GM12801 (cell line): ENCODE data around the gene PRIMA1.

Source experiments
- TF ChIP-seq, protein P1 (sequence below): IDR thresholded peaks from one replicate; pipeline ENCODE4 v1.5.1; 2011; ENCODE audit warnings: control low read depth; ENCODE audit not compliant: insufficient read length; ENCODE audit errors: extremely low read depth

Gene PRIMA1

DNA sequence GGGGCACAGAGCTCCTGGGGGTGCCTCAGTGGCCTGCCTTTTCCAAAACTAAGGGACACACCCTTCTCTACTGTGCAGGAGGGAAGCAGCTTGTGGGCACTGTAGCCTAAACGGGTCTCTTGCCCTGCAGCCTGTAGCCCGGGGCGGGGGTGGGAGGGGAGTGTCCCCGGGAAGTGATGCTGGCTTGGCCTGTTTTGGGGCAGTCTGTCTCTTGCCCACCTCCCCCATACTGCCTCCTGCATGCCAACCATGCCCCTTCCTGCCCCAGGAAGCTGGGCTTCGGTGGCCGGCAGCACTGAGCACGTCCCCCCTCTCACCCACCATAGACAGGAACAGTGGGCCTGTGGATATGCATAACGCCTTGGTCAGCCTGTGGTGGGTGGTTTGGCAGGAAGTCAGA, 43.4 kb downstream of the PRIMA1 start:
- TF ChIP-seq, protein P1, sequence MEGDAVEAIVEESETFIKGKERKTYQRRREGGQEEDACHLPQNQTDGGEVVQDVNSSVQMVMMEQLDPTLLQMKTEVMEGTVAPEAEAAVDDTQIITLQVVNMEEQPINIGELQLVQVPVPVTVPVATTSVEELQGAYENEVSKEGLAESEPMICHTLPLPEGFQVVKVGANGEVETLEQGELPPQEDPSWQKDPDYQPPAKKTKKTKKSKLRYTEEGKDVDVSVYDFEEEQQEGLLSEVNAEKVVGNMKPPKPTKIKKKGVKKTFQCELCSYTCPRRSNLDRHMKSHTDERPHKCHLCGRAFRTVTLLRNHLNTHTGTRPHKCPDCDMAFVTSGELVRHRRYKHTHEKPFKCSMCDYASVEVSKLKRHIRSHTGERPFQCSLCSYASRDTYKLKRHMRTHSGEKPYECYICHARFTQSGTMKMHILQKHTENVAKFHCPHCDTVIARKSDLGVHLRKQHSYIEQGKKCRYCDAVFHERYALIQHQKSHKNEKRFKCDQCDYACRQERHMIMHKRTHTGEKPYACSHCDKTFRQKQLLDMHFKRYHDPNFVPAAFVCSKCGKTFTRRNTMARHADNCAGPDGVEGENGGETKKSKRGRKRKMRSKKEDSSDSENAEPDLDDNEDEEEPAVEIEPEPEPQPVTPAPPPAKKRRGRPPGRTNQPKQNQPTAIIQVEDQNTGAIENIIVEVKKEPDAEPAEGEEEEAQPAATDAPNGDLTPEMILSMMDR = no peak

DNA sequence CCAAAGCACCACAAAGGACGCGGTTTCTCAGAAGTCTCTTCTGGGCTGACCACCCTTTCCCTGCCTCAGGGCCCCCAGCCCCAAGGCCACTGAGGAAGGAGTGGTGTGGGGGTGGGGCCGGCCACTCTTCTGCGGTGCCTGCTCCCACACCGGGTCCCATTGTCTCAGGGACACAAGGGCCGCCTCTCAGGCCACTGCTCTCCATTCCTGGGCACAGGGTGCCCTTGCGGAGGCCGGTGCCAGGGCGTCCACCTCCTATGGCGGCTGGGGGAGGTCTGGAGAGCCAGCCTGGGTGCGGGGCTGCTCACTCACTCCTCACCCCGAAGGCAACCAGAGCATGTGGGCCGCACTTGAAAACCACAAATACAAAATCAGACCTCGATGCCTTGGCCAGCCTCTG, 44.1 kb downstream of the PRIMA1 start:
- TF ChIP-seq, protein P1 = no peak

DNA sequence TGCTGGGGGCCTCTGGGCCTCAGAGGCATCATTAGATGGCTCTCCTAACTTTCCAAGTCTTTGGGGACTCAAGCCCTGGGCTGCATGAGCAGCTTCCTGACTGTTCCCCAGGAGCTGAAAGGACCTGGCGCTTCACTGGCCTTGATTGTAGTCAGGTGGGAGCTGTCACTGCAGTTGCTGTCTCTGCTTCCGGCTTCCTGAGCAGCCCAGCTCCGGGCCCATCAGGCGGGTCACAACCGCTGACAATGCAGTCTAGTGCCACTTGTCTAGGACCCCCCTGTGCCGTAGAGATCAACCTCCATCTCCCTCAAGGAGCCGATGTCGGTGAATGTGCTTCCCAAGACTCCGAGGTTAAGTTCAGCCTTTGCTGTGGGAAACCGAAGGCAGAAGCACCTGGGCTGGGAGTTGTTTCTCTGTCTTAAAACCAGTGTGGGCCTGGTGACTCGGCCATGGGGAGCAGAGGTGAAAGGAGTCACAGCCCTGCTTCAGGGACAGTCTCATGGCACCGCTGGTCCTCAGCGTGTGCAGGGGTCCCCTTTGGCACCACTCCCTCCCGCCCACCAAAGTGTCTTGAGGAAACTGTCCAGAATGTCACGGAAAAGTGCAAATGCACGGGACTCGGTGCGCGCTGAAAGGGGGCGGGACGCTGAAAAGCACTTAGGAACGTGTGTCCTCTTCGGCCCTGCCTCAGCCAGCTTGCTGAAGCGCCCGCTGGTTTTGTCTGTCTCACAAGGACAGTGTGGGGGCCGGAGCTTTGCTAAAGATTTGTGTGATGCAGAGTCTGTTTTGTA, 44.8 kb downstream of the PRIMA1 start:
- TF ChIP-seq, protein P1 = no peak

DNA sequence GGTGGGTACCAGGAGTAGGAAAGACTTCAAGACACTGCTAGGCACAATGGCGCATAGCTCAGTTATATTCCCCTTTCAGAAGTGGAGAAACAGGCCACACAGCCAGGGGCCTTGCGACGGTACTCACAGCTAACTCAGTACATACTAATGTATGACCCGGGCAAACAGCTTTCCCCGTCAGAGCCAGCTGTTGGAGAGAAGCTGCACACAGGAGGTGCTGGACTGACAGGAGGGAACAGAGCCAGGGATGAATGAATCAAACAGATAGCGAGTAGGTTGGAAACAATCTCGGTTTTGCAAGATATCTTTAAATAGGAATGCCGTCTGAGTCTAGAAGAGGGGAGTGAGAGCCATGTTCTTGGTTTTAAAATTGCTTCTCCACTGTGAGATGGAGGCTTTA, 45.5 kb downstream of the PRIMA1 start:
- TF ChIP-seq, protein P1 = no peak

GRCh38 chr14:93741556-93742230, 46.6 kb downstream of the PRIMA1 start:
- TF ChIP-seq, protein P1 = no peak

DNA sequence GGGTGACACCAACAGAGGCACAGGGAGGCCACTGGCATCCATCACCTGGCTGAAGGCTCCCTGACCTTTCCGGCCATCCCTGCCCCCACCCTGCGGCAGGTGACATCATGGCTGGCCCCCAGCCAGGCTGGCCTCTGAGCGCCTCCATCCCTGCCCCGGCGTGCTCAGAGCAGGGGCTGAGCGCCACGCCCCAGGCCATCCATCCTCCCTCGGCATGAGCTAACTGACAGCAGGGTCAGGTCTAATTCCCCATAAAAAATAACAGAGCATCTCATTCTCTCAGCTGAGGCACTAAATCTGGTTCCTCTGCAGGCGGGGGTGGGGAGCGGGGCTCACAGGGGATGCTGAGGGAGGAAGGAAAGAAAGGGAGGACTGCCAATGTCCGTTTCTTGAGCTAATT, 50.7 kb downstream of the PRIMA1 start:
- TF ChIP-seq, protein P1 = no peak

GRCh38 chr14:93736378-93737014, 51.8 kb downstream of the PRIMA1 start:
- TF ChIP-seq, protein P1 = no peak
